ENCODE results near the gene C8G.

Gene C8G

GRCh38 chr9:136955202-136955942, 10.3 kb downstream of the C8G start:
- H3K27ac ChIP-seq, result no peak overlapping the region
- CTCF ChIA-PET, result interaction anchor here (1.1 kb wide), 1 partner anchor 74 kb away, joined by 3 read pairs; no protein-coding TSS in a partner anchor
- TF ChIP-seq, protein P1, sequence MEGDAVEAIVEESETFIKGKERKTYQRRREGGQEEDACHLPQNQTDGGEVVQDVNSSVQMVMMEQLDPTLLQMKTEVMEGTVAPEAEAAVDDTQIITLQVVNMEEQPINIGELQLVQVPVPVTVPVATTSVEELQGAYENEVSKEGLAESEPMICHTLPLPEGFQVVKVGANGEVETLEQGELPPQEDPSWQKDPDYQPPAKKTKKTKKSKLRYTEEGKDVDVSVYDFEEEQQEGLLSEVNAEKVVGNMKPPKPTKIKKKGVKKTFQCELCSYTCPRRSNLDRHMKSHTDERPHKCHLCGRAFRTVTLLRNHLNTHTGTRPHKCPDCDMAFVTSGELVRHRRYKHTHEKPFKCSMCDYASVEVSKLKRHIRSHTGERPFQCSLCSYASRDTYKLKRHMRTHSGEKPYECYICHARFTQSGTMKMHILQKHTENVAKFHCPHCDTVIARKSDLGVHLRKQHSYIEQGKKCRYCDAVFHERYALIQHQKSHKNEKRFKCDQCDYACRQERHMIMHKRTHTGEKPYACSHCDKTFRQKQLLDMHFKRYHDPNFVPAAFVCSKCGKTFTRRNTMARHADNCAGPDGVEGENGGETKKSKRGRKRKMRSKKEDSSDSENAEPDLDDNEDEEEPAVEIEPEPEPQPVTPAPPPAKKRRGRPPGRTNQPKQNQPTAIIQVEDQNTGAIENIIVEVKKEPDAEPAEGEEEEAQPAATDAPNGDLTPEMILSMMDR (conservative IDR thresholded peaks at IDR 0.05; ENCODE audit: low read depth), result no peak
- POLR2A ChIA-PET (ENCODE audit: low non-redundant PET), result interaction anchor here (0.6 kb wide), 1 partner anchor 69 kb away, joined by 3 read pairs; no protein-coding TSS in a partner anchor
- DNase-seq (ENCODE audit: low spot score), result no peak

DNA sequence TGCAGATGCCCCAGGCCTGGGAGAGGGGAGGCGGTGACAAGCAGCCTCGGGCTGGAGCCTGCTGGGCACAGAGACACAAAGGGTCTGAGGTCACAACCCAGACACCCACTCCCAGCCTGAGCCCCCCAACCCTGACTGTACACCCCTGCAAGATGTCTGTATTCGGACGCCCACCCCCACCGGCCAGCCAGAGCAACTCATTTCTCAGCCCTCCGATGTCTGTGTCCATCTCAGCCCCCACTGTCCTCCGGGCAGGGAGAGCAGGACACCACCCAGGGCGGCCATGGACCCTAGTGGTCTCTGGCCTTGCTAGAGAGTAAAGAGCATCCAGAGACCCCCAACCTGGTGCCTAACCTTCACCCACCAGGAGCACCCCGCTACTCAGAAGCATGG, 10.9 kb downstream of the C8G start:
- TF ChIP-seq, protein P1 (conservative IDR thresholded peaks at IDR 0.05; ENCODE audit: low read depth), result no peak
- no peak overlapping the region for H3K27ac ChIP-seq
- CTCF ChIA-PET, result interaction anchor here (0.6 kb wide), 1 partner anchor 1528 kb away, joined by 3 read pairs; no protein-coding TSS in a partner anchor
- no peak for DNase-seq (ENCODE audit: low spot score)
- POLR2A ChIA-PET (ENCODE audit: low non-redundant PET), result no interaction called here

GRCh38 chr9:136956604-136957003, 11.6 kb downstream of the C8G start:
- TF ChIP-seq, protein P1 (conservative IDR thresholded peaks at IDR 0.05; ENCODE audit: low read depth), result no peak
- POLR2A ChIA-PET (ENCODE audit: low non-redundant PET), result no interaction called here
- no peak for DNase-seq (ENCODE audit: low spot score)
- H3K27ac ChIP-seq, result no peak overlapping the region
- CTCF ChIA-PET, result interaction anchor here (0.6 kb wide), 1 partner anchor 1529 kb away, joined by 3 read pairs; no protein-coding TSS in a partner anchor

- POLR2A ChIA-PET (ENCODE audit: low non-redundant PET), result no interaction called here
- CTCF ChIA-PET, result no interaction called here
- TF ChIP-seq, protein P1 (conservative IDR thresholded peaks at IDR 0.05; ENCODE audit: low read depth), result no peak
- no peak for DNase-seq (ENCODE audit: low spot score)
- no peak overlapping the region for H3K27ac ChIP-seq
Observed at GRCh38 chr9:136957461-136957860, 12.4 kb downstream of the C8G start.

GRCh38 chr9:136957901-136958300, 12.9 kb downstream of the C8G start:
- TF ChIP-seq, protein P1 (conservative IDR thresholded peaks at IDR 0.05; ENCODE audit: low read depth), result no peak
- H3K27ac ChIP-seq, result no peak overlapping the region
- no peak for DNase-seq (ENCODE audit: low spot score)
- CTCF ChIA-PET, result interaction anchor here (1.4 kb wide), 1 partner anchor 71 kb away, joined by 4 read pairs; no protein-coding TSS in a partner anchor
- POLR2A ChIA-PET (ENCODE audit: low non-redundant PET), result no interaction called here

DNA sequence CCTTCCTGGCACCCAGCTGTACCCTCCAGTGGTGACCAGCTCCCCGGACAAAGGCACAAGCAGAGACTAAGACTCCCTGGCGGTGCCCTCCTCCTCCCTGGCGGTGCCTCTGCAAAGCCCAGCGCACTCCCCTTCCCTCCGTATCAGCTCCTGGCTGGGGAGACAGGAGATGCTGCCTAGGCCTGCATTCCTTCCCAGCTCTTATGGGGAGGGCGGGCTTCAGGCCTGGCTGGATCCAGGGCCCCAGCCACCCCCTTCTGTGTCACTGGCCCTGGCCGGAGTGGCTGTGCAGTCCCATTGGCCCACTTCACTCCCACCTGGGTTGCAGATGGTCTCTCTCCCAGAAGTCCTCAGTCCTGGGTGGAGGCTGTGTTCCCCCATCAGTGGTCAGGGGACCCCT, 13.4 kb downstream of the C8G start:
- TF ChIP-seq, protein P1 (conservative IDR thresholded peaks at IDR 0.05; ENCODE audit: low read depth), result no peak
- H3K27ac ChIP-seq, result no peak overlapping the region
- ChIA-PET CTCF (interaction anchor here (1.4 kb wide), 1 partner anchor 71 kb away, joined by 4 read pairs; no protein-coding TSS in a partner anchor), POLR2A (ENCODE audit: low non-redundant PET) (no interaction called here)
- no peak for DNase-seq (ENCODE audit: low spot score)
